CD4-positive, alpha-beta T cell treated with Interleukin-4 for 1 hour (primary cell): ENCODE results near the gene FAM50A.
"Not testable (repeated sequence)": the region's sequence is repeated elsewhere in the genome, so short reads cannot be mapped to it uniquely, and the experiment has no call there.

Experiments
- DNase-seq, 2 donors: peaks; one replicate each; pipeline ENCODE4 v3.0.0-alpha.2; 2020 to 2022

FAM50A gene

DNA sequence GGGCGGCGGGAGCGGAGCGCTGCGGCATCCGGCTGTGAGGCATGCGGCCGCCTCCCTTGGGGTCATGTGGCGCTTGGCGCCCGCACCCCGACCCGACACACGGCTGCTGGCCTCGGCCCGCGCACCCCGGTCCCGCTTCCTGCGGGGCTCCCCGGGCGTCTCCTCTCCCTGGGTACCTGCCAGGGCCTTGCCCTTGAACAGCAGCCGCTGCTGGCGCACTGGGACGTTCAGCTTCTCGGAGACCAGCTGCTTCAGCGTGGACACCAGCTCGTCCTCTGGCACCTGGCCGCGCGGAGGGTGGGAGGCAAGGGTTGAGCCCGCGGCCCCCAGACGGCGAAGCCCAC, 42.1 kb downstream of the FAM50A start:
- DNase-seq, result peak in 1 of 2 donors; percentile 34

DNA sequence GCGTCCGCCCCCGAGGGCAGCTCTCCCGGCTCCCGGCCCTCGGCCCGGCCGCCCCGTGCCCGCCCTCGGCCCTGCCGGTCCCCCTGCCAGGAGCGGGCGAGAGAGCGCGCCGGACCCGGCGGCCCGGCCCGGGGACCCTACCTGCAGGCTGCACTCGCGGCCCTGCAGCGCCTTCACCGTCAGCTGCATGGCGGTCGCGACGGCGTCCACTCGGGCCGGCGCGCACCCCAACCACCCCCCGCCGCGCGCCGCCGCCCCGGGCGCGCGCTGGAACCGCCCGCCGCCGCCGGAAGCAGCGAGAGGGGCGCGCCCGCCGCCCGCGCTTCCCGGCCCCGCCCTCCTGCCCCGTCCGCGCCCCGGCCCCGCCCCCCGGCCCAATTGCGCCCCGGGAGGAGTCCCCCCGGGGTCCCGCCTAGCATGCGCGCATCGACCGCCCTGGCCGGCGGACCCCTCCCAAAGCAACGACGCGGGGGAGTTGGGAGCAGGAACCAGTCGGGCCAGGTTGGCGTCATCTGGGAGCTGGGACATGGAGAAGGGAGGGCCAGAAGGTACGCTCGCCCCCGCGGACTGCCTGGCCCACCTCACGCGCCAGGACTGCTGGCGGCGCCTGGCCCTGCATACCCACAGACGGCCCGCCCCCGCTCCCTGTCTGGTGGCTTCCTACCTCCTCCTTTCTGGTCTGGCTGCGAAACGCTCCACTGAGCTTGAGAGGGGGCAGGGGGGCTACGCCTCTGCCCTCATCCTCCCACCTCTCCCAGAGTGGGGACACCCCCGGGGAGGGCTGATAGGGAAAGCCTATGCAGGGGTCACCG, 42.7 kb downstream of the FAM50A start, which contains the start of gene UBL4A:
TSS of gene UBL4A (minus strand) at position 220 of the 812 bp plus-strand sequence. CDS start at position 189, 31 bp downstream.
- DNase-seq, result peak; percentile 45 to 64

DNA sequence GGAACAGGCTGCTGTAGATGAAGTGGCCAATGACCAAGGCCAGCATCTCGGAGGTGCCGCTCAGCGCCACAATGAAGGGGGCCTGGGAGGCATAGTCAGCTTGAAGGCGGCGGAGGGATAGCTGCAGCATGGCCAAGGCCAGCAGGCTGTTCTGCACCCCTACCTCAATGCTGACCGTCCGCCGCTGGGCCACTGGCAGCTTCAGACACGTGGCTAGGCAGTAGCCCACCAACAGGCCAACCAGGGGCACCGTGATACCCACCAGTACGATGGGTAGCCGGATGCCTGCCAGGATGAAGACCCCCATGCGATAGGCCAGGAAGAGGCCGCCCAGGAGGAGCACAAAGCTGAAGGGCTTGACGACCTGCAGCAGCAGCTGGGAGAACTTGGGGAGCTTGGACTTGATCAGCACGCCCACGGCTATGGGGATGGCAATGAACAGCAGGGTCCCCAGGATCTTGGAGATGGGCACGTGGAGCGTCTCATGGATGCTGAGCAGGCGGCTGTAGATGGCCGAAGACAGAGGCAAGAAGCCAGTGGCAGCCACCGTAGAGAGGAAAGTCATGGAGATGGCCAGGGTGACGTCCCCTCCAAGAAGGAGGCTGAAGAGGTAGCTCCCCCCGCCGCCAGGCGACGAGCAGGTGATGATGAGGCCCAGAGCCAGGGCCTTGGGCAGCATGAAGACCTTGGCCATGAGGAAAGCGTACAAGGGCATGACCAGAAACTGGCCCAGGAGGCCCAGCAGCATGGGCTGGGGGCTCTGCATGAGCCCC, 43.8 kb downstream of the FAM50A start:
- DNase-seq, result no peak

DNA sequence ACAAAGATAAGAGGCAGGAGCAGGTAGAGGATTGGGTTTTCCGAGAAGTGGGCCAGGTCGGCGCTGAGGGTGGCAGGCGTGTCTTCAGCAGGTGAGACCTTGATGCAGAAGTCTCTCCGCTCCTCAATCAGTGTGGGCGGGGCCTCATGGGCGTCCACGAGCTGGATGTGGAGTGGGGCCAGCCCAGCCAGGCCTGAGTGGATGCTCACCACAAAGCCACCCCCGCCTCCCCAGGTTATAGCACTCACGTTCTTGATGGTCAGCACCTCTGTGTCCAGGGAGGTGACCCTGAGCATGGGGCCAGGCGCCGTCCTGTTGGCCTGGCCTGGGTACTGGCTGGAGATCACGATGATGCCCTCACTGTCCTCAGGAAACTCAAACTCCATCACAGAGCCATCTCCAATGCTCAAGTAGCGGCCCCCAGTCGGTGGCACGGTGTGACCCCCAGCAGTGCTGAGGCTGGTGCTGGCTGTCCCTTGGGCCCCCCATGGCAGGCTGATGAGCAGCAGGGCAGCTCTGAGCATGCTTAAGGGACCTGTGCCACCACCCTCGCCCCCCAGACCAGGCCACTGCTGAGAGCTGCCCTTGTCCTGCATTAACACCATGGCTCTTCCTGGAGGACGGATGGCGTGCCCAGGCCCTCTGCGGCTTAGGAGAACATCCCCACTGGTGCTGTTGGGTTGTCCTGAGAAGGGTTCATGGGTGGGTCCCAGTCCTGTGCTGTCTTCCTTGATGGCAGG, 44.6 kb downstream of the FAM50A start:
- DNase-seq, result no peak

DNA sequence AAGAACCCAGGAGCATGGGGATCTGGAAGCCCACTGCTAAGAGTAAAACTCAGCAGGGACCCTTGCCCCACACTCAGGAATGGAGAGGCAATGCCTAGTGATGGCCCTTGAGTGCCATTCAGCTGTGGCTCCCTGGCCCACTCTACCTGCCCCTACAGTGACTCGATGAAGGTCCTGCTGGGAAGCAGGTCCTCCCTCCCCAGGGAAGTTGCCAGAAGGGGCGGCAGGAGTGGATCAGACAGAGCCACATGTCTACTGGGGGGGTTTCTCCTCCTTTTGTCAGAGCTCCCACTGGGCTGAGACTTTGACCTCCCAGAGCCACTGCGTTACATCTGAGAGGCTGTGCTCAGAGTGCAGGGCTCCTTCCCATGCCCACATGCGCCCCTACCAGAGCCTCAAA, 45.2 kb downstream of the FAM50A start:
- DNase-seq, result no peak

DNA sequence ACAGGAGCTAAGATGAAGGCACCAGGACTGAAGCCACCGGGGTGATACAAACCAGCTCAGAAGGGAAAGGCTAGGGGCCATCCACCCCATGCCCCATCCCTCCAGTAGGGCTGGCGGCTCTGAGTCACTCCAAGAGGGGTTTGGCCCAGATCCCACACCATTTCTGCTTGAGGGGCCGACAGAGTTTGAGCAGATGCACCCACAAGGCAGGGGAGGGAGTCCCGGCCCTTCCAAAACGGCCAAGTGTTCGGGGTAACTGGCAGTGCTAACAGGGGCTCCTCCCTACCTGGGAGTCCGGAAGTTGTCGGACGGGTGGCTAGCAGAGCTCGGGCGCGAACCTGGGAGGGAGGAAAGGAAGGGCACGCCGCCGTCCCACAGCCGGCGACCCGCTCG, 46.1 kb downstream of the FAM50A start:
- DNase-seq, result peak in 1 of 2 donors; percentile 38

DNA sequence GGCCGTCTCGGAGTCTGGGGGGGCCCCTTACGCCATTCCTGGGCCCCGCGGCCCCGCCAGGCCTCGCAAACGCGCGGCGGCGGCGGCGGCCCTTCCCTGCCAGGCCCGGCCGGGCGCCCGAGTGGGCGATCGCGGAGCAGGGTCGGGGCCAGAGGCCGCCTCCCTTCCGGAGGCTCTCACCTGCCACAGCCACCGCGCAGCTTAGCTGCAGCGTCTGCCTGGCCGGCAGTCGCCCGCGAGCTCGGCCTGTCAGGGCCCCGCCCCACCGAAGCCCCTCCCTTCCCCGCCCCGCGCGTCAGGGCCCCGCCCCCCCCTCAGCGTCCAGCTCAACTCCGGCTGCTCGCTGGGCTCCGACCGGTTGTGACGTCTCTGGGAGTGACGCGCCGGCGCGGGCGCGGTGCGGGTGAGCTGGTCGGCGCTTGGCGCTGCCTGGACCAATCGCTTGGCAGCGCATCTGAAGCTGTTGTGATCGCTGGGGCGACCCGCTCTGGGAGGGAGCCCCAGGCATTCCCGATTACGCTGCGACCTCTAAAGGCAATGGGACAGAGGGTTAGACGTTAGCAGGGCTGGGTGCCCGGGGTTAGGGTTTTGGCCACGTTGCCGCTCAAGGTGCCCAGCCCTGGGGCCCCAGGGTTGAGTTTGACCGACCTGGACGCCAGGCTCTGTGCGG, 46.6 kb downstream of the FAM50A start, which contains the start of gene SLC10A3:
TSS of gene SLC10A3 (minus strand) at position 216 of the 670 bp plus-strand sequence. CDS start 1,689 bp downstream, outside the sequence.
- DNase-seq, result peak; percentile 94 to 96

DNA sequence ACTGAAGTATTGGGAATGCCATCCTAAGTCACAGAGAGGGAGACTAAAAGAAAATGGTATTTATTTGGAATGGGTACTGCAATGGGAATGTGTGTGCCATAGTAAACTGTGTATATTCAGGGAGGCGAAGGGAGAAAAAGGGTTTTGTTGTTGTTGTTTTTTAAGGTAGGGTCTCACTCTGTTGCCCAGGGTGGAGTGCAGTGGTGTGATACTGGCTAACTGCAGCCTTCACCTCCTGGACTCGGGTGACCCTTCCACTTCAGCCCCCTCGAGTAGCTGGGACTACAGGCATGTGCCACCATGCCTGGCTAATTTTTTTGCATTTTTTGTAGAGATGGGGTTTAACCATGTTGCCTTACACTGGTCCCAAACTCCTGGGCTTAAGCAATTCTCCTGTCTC, 50.8 kb downstream of the FAM50A start:
- no peak for DNase-seq

DNA sequence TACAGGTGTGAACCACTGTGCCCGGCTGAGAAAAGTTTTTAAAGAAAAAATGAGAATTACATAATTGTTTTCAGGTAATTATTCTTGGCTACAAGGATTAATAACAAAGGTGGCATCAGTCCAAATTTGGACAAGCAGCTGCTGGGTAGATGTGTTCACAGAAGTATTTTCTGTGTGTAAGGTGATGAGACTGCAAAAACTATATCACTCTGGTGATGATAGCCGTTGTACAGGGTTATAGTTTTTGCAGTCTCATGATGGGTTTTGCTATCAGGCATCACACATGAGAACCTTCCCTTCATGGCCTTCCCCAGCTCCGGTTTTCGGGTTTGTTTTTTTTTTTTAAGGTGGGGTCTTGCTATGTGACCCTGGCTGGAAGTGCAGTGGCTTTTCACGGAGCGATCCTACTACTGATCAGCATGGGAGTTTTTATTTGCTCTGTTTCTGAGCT, 51.6 kb downstream of the FAM50A start:
- no peak for DNase-seq

DNA sequence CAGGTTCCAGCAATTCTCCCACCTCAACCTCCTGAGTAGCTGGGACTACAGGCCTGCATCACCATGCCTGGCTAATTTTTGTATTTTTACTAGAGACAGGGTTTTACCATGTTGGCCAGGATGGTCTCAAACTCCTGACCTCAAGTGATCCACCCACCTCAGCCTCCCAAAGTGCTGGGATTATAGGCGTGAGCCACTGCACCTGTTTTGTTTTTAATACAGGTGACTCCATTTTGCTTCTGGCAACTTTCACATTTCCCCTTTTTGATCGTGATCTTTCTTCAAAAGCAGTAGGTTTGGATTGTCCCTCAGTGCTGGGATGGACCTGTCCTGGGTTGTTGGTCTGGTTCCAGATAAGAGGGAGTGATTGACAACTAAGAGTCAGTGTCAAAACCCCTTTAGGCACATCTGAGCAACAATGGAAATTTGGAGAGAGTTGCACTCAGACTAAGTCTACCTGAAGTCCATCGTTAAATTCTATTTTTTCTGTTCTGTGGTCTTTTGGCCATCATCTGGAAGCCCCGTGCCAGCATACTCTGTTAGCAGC, 52.7 kb downstream of the FAM50A start:
- not testable (repeated sequence) for DNase-seq
